Measurements from ENCODE around the gene ETFA.

The ETFA gene

GRCh38 chr15:76203346-76204108, 107.7 kb downstream of the ETFA start:
- Histone ChIP-seq H3K4me3 (ENCODE audit: low read length) (no peak overlapping the region), H3K9me3 (replicated peaks; ENCODE audit: insufficient read depth, low read length) (no peaks in the 10 kb centered on the region), H3K4me2 (ENCODE audit: low read depth, low read length) (no peak overlapping the region), H2AFZ (ENCODE audit: low read length) (no peak overlapping the region), H4K20me1 (ENCODE audit: insufficient read depth, low read length) (no peaks in the 10 kb centered on the region), H3K27me3 (replicated peaks; ENCODE audit: insufficient read depth, low read length) (no peaks in the 10 kb centered on the region), H3F3A (ENCODE audit: insufficient read depth, low read length) (no peaks in the 10 kb centered on the region), H3K9me2 (replicated peaks; ENCODE audit: insufficient read depth, low read length) (no peaks in the 10 kb centered on the region), H3K27ac (ENCODE audit: low read length) (no peak overlapping the region), H3K79me2 (ENCODE audit: low read length) (no peaks in the 10 kb centered on the region), H3K36me3 (replicated peaks; ENCODE audit: insufficient read depth, low read length) (no peaks in the 10 kb centered on the region), H3K9ac (ENCODE audit: low read length) (no peak overlapping the region), H3K4me1 (ENCODE audit: low read length) (no peaks in the 10 kb centered on the region)
- DNase-seq, result no peak
- TF ChIP-seq, protein P1, sequence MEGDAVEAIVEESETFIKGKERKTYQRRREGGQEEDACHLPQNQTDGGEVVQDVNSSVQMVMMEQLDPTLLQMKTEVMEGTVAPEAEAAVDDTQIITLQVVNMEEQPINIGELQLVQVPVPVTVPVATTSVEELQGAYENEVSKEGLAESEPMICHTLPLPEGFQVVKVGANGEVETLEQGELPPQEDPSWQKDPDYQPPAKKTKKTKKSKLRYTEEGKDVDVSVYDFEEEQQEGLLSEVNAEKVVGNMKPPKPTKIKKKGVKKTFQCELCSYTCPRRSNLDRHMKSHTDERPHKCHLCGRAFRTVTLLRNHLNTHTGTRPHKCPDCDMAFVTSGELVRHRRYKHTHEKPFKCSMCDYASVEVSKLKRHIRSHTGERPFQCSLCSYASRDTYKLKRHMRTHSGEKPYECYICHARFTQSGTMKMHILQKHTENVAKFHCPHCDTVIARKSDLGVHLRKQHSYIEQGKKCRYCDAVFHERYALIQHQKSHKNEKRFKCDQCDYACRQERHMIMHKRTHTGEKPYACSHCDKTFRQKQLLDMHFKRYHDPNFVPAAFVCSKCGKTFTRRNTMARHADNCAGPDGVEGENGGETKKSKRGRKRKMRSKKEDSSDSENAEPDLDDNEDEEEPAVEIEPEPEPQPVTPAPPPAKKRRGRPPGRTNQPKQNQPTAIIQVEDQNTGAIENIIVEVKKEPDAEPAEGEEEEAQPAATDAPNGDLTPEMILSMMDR (IDR thresholded peaks at IDR 0.05; ENCODE audit: low read length), result no peak
- TF ChIP-seq EZH2 (optimal IDR thresholded peaks at IDR 0.05; ENCODE audit: low read depth, low read length), result no peak
- TF ChIP-seq EZH2phosphoT487 (IDR thresholded peaks at IDR 0.05; ENCODE audit: low read length), result no peak

- Histone ChIP-seq H3K79me2 (ENCODE audit: low read length) (no peaks in the 10 kb centered on the region), H4K20me1 (ENCODE audit: insufficient read depth, low read length) (no peaks in the 10 kb centered on the region), H3K9me2 (replicated peaks; ENCODE audit: insufficient read depth, low read length) (no peaks in the 10 kb centered on the region), H2AFZ (ENCODE audit: low read length) (no peak overlapping the region), H3F3A (ENCODE audit: insufficient read depth, low read length) (no peaks in the 10 kb centered on the region), H3K4me1 (ENCODE audit: low read length) (no peaks in the 10 kb centered on the region), H3K27me3 (replicated peaks; ENCODE audit: insufficient read depth, low read length) (no peaks in the 10 kb centered on the region), H3K36me3 (replicated peaks; ENCODE audit: insufficient read depth, low read length) (no peaks in the 10 kb centered on the region), H3K9me3 (replicated peaks; ENCODE audit: insufficient read depth, low read length) (no peaks in the 10 kb centered on the region), H3K4me2 (ENCODE audit: low read depth, low read length) (no peak overlapping the region), H3K27ac (ENCODE audit: low read length) (no peak overlapping the region), H3K4me3 (ENCODE audit: low read length) (no peak overlapping the region), H3K9ac (ENCODE audit: low read length) (no peak overlapping the region)
- no peak for TF ChIP-seq EZH2phosphoT487 (IDR thresholded peaks at IDR 0.05; ENCODE audit: low read length)
- TF ChIP-seq, protein P1 (IDR thresholded peaks at IDR 0.05; ENCODE audit: low read length), result no peak
- no peak for TF ChIP-seq EZH2 (optimal IDR thresholded peaks at IDR 0.05; ENCODE audit: low read depth, low read length)
- no peak for DNase-seq
These were observed 109.6 kb downstream of the ETFA start for GRCh38 chr15:76201536-76202255.

DNA sequence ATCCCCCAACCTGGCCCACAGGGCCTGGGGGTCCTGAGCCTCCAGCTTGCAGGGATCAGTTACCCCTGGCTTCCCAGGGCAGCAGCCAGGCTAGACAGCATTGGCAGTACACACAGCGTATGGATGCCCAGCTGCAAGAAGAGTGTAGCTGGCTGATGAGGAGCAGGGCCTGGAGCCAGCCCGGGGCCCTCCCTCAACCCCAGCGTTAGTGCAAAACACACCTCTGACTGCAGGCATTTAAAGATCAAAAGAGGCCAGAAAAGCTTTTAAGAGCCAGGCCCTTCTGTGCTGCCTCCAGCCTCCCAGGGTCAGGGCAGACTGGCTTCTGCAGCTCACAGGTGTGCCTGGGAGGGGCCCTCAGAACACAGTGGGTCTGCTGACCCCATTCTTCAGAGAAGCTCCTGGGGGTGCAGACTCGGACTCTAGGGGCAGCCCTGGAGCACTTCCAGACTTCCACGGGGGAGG, 110.6 kb downstream of the ETFA start:
- Histone ChIP-seq H3K4me1 (ENCODE audit: low read length) (no peaks in the 10 kb centered on the region), H3K4me2 (ENCODE audit: low read depth, low read length) (no peak overlapping the region), H4K20me1 (ENCODE audit: insufficient read depth, low read length) (no peaks in the 10 kb centered on the region), H3K9ac (ENCODE audit: low read length) (no peak overlapping the region), H3K27me3 (replicated peaks; ENCODE audit: insufficient read depth, low read length) (no peaks in the 10 kb centered on the region), H3K9me2 (replicated peaks; ENCODE audit: insufficient read depth, low read length) (no peaks in the 10 kb centered on the region), H2AFZ (ENCODE audit: low read length) (no peak overlapping the region), H3K4me3 (ENCODE audit: low read length) (no peak overlapping the region), H3F3A (ENCODE audit: insufficient read depth, low read length) (no peaks in the 10 kb centered on the region), H3K79me2 (ENCODE audit: low read length) (no peaks in the 10 kb centered on the region), H3K9me3 (replicated peaks; ENCODE audit: insufficient read depth, low read length) (no peaks in the 10 kb centered on the region), H3K27ac (ENCODE audit: low read length) (no peak overlapping the region), H3K36me3 (replicated peaks; ENCODE audit: insufficient read depth, low read length) (no peaks in the 10 kb centered on the region)
- no peak for DNase-seq
- TF ChIP-seq, protein P1 (IDR thresholded peaks at IDR 0.05; ENCODE audit: low read length), result no peak
- TF ChIP-seq EZH2 (optimal IDR thresholded peaks at IDR 0.05; ENCODE audit: low read depth, low read length) (no peak), EZH2phosphoT487 (IDR thresholded peaks at IDR 0.05; ENCODE audit: low read length) (no peak)
